GM18520 (cell line): Measurements from ENCODE around the gene CLCN2.

ENCODE experiments used
- ATAC-seq: cut with Tn5 transposase; IDR thresholded peaks from one replicate; pipeline ENCODE4 v1.9.1; 2021; ENCODE audit not compliant: unreplicated experiment

The CLCN2 gene

GRCh38 chr3:184298759-184299487 is 62.5 kb downstream of the CLCN2 start, which contains the start of gene PSMD2:
PSMD2 (plus strand) TSS chr3:184299241; CDS start chr3:184299267, 26 bp downstream.
- peak; percentile 95 for ATAC-seq

GRCh38 chr3:184296616-184297015 is 64.8 kb downstream of the CLCN2 start:
- no peak for ATAC-seq
